GM21526 (cell line): ENCODE data around the gene MAP3K15.
"Not testable (repeated sequence)": the region's sequence is repeated elsewhere in the genome, so short reads cannot be mapped to it uniquely, and the experiment has no call there.

Source experiments
- ATAC-seq: cut with Tn5 transposase; IDR thresholded peaks from one replicate; pipeline ENCODE4 v1.9.1; 2021; ENCODE audit warnings: moderate library complexity; ENCODE audit not compliant: unreplicated experiment, low FRiP score

MAP3K15 gene

DNA sequence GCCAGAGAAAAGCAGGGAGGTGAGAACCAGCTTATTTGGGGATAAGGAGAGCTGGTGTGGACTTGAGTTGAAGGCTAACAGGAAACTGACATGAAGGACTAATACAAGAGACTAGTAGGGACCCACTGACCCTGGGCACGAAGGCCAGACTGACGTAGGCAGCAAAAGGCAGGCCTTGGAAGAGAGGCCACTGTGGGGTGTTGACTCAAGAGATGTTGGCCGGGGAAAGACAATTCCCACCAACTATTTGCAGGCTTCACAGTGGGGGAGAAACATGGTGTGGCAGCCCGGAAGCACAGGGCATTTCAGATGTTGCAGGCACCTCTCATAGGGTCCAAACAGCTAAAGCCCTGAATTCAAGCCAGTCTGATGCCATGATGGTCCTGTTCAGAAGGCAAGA is 24.4 kb upstream of the MAP3K15 start:
- ATAC-seq, result no peak

DNA sequence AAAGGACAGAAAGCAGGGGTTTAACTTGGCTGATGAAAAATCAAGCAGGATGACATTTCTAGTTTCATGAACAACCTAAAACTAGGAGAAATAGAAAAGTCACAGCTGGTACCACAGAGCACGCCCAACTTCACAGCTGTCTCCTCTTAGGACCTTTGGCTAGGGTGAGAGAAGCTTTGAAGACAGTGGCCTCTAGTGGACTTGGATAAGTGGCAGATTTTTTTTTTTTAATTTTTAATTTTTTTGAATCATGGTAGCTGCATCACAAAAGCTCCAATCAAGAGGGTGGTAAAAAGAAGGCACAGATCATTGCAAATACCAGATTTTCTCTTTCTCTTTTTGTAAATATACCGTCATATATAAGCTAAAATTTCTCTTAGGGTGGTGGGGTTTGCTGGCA is 20.2 kb upstream of the MAP3K15 start:
- no peak for ATAC-seq

GRCh38 chrX:19532709-19533108 is 17.4 kb upstream of the MAP3K15 start:
- ATAC-seq, result no peak

DNA sequence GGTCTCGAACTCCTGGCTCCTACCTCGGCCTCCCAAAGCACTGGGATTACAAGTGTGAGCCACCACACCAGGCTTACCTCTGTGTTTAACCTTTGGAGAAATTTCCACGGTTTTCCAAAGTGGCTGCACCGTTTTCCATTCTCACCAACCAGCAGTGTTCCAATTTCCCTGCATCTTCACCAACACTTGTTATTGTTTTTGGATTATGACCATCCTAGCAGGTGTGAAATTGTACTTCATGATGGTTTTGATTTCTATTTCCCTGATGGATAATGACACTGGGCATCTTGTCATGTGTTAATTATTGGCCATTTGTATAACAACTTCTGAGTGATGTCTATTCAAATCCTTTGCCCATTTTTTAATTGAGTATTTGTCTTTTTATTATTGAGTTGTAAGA is 2.7 kb upstream of the MAP3K15 start:
- ATAC-seq, result no peak

- ATAC-seq, result no peak
Measured at GRCh38 chrX:19515615-19516105, 352 bp upstream of the MAP3K15 start.

DNA sequence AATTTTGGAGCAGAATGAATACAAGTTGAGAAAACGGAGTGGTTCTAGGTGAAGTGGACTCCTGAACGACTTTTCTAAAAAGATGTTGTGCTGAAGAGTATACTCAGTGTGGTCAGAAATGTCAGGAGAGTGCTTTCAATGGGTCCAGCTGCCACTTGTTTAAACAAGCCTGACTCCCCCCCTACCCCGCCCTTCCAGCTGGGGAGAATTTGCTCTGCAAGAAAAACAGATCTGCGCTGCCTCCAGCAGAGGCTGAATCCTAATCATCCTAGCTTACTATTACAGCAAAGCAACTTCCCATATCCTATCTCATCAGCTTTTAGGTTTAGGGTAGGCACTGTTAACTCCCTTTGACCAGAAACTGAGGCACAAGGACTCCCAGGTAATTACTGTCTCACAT is 1.9 kb downstream of the MAP3K15 start:
- no peak for ATAC-seq

DNA sequence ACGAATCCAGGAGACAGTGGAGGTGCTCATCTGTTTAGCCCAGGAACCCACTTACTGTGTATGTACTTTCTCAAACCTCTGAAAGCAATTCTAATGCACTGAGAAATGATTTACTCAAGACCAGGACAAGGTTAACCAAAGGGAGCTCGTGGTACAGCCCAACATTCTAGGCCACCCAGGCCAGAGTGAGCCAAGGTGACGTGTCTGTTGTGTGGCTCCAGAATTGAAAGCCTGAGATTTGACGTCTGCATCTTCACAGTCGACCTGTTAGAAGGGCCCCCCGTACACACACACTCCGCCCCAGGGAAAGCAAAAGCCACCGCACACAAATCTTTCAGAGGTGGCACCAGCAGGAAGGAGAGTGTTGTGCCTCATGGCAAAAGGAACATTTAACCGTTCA is 2.3 kb downstream of the MAP3K15 start:
- ATAC-seq, result no peak

DNA sequence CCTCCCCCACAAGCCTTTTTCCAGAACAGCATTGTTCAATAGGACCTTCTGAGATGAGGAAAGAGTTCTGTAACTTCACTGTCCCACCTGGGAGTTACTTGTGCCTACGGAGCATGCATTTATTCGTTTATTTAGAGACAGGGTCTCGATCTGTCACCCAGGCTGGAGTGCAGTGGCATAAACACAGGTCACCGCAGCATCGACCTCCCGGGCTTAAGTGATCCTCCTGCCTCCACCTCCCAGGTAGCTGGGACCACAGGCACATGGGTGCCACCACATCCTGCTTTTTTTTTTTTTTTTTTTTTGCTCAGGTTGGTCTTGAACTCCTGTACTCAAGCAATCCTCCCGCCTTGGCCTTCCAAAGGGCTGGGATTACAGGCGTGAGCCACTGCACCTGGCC is 2.9 kb downstream of the MAP3K15 start:
- no peak for ATAC-seq

DNA sequence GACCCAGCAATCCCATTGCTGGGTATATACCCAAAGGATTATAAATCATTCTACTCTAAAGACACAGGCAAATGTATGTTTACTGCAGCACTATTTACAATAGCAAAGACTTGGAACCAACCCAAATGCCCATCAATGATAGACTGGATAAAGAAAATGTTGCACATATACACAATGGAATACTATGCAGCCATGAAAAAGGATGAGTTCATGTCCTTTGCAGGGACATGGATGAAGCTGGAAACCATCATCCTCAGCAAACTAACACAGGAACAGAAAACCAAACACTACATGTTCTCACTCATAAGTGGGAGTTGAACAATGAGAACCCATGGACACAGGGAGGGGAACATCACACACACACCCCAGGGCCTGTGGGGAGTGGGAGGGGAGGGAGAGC is 3.5 kb downstream of the MAP3K15 start:
- not testable (repeated sequence) for ATAC-seq

DNA sequence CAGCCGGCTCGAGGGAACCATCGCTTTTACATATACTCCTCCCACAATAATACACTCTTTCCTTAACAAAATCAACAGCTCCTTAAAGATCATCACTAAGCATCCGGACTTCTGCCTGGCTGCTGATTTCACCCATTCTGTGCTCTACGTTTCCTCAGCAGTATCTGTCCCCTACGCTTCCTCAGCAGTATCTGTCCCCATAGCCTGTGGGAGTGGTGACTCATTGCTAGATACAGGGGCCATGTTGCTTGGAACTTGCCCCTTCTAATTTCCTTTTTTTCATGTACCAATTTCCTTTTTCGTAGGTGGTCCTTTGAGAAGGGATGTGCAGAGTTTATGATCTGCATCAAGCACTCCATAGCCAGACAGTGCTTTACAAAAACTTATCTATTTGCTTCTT is 18.6 kb downstream of the MAP3K15 start:
- ATAC-seq, result no peak

- ATAC-seq, result no peak
Measured at GRCh38 chrX:19487520-19488200, 27.6 kb downstream of the MAP3K15 start.

DNA sequence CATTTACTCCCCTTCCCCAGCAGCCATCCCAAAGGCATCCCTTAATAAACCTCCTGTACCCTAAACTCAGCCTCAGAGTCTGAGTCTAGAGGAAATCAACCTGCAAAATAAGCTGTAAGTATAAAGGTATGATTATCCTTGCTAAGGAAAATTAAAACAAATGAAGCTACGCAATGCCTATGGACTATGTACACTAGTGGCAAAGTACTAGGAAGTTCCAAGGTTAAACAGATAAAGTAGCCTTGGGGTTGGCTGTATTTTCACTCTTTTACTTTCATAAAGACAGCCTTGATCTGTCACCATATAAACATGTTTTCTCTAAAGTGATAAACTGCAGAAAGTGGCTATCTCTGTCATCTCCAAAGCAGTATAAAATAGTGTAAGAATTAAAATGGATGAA is 35.9 kb downstream of the MAP3K15 start:
- no peak for ATAC-seq

- ATAC-seq, result not testable (repeated sequence)
Measured at GRCh38 chrX:19468383-19468782, 46.9 kb downstream of the MAP3K15 start.

DNA sequence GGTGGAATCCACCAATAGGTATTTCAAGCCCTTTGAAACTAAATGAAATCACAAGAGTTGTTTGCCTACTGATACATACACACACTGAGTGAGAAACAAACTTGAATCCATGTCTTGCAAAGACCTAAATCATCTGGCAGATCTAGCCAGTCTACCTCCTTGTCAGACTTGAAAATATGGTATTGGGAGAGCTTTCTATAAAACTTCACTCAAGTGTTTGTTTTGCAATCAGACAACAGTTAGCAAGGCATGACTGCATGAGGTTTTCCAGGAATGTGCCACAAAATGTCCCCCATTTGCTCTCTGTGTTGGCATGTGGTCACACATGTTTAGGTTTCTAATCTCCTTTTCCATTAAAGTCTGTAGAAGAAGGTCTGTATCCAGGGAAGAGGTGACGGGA is 52.4 kb downstream of the MAP3K15 start:
- ATAC-seq, result no peak

GRCh38 chrX:19462231-19462630 is 53.1 kb downstream of the MAP3K15 start:
- no peak for ATAC-seq

GRCh38 chrX:19457662-19458061 is 57.6 kb downstream of the MAP3K15 start:
- no peak for ATAC-seq

DNA sequence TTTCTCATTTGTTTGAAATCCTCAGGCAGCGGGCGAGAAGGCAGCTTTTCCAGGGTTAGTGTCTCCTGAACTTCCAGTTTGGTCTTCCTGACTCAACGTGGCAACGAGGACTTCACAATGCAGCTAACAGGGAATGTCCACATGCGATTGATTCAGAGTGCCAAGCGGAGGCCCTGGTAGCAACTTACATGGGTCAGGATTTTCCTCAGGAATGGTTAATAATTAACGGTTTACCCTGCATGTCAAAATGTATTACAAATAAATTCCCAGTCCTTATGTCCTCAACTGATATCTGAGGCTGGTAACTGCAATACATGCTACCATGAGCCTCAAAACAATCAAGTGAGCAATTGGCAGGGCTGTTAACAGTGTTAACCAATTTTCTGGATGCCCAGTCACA is 67.2 kb downstream of the MAP3K15 start:
- ATAC-seq, result no peak

GRCh38 chrX:19446397-19446796 is 68.9 kb downstream of the MAP3K15 start:
- no peak for ATAC-seq

DNA sequence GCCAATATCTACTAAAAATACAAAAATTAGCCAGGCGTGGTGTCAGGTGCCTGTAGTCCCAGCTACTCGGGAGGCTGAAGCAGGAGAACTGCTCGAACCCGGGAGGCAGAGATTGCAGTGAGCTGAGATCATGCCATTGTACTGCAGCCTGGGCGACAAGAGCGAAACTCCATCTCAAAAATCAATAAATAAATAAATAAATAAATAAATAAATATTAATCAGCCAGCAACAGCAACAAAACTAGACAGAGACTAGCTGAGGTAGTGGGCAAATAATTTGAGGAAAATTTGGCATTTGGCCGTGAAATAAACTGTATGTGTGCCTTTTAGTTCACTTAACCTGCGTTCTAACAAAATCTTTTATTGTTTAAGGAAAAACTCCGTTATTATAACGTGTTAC is 69.5 kb downstream of the MAP3K15 start:
- not testable (repeated sequence) for ATAC-seq

DNA sequence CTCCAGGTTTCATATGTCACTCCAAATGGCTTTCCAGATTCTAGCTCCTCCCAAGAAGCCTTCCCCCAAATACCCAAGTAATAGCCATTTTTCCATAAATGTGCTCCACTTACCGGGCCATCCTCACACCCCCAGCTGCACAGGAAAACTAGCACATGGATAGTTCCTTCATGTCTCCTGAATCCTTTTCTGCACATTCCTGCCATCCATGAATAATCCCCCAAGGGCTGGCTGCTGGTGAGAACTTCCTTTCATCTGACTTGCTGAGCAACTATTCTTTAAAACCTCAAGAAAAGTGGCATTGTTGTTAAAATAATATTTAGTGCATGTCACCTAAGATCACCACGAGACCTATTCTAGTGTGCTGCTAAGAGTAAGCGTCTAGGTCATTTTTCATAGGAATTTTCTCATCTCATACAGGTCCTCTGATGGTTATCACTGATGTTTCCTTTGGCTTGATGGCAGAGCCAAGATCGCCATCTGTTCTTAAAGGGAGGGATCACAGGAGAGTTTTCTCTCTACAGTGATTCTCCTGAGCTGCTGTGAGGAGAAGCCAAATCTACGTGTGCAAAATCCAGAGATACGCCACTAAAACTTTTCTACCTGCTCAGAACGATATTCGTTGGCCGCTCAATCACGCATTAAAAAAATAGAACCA is 71.3 kb downstream of the MAP3K15 start:
- ATAC-seq, result no peak

- no peak for ATAC-seq
Measured at GRCh38 chrX:19440713-19441112, 74.6 kb downstream of the MAP3K15 start.

DNA sequence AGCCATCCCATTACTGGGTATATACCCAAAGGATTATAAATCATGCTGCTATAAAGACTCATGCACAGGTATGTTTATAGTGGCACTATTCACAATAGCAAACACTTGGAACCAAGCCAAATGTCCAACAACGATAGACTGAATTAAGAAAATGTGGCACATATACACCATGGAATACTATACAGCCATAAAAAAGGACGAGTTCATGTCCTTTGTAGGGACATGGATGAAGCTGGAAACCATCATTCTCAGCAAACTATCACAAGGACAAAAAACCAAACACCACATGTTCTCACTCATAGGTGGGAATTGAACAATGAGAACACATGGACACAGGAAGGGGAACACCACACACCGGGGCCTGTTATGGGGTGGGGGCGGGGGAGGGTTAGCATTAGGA is 92.6 kb downstream of the MAP3K15 start:
- ATAC-seq, result not testable (repeated sequence)
